ENCODE results near the gene AQP2. TPM values are rescaled to one million over a fixed set of nuclear protein-coding genes. Genes with fewer than 3 reads are reported as not detected.

Gene AQP2
- total and polyA plus RNA-seq, 2 of the 13 experiments (the other 11 are each of a cell fraction or from before 2014, with no cell fraction given) = not detected

- TF ChIP-seq, protein P1, sequence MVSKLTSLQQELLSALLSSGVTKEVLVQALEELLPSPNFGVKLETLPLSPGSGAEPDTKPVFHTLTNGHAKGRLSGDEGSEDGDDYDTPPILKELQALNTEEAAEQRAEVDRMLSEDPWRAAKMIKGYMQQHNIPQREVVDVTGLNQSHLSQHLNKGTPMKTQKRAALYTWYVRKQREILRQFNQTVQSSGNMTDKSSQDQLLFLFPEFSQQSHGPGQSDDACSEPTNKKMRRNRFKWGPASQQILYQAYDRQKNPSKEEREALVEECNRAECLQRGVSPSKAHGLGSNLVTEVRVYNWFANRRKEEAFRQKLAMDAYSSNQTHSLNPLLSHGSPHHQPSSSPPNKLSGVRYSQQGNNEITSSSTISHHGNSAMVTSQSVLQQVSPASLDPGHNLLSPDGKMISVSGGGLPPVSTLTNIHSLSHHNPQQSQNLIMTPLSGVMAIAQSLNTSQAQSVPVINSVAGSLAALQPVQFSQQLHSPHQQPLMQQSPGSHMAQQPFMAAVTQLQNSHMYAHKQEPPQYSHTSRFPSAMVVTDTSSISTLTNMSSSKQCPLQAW (CRISPR knock-in tag; IDR thresholded peaks at IDR 0.05) = peak; percentile 81
- no peak for TF ChIP-seq ZNF282 (IDR thresholded peaks at IDR 0.05; ENCODE audit: partially characterized antibody)
- TF ChIP-seq SPEN (CRISPR knock-in tag; IDR thresholded peaks at IDR 0.05; ENCODE audit: low read depth) = no peak
- no peak for TF ChIP-seq CENPT (CRISPR knock-in tag; IDR thresholded peaks at IDR 0.05; ENCODE audit: low read depth)
- TF ChIP-seq, protein P2, sequence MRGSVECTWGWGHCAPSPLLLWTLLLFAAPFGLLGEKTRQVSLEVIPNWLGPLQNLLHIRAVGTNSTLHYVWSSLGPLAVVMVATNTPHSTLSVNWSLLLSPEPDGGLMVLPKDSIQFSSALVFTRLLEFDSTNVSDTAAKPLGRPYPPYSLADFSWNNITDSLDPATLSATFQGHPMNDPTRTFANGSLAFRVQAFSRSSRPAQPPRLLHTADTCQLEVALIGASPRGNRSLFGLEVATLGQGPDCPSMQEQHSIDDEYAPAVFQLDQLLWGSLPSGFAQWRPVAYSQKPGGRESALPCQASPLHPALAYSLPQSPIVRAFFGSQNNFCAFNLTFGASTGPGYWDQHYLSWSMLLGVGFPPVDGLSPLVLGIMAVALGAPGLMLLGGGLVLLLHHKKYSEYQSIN (CRISPR knock-in tag; IDR thresholded peaks at IDR 0.05; ENCODE audit: borderline replicate concordance) = no peak
- TF ChIP-seq NCOR1 (IDR thresholded peaks at IDR 0.05; ENCODE audit: borderline replicate concordance, low read length) = no peak
- no peak; the same call in 1 of the 2 replicates for TF ChIP-seq NFKB2 (CRISPR knock-in tag; IDR thresholded peaks at IDR 0.05; ENCODE audit: borderline replicate concordance)
- TF ChIP-seq ZNF335 (CRISPR knock-in tag; IDR thresholded peaks at IDR 0.05) = 0 out of 2 replicates have a peak, but pooled peaks have one; percentile 25
- TF ChIP-seq AGO1 (IDR thresholded peaks at IDR 0.05; ENCODE audit: low read depth, low read length, poor library complexity, severe bottlenecking) = peak; percentile 46
- TF ChIP-seq ZBTB39 (CRISPR knock-in tag; IDR thresholded peaks at IDR 0.05) = no peak
- TF ChIP-seq MXD4 (CRISPR knock-in tag; IDR thresholded peaks at IDR 0.05) = no peak
- TF ChIP-seq, protein P3, sequence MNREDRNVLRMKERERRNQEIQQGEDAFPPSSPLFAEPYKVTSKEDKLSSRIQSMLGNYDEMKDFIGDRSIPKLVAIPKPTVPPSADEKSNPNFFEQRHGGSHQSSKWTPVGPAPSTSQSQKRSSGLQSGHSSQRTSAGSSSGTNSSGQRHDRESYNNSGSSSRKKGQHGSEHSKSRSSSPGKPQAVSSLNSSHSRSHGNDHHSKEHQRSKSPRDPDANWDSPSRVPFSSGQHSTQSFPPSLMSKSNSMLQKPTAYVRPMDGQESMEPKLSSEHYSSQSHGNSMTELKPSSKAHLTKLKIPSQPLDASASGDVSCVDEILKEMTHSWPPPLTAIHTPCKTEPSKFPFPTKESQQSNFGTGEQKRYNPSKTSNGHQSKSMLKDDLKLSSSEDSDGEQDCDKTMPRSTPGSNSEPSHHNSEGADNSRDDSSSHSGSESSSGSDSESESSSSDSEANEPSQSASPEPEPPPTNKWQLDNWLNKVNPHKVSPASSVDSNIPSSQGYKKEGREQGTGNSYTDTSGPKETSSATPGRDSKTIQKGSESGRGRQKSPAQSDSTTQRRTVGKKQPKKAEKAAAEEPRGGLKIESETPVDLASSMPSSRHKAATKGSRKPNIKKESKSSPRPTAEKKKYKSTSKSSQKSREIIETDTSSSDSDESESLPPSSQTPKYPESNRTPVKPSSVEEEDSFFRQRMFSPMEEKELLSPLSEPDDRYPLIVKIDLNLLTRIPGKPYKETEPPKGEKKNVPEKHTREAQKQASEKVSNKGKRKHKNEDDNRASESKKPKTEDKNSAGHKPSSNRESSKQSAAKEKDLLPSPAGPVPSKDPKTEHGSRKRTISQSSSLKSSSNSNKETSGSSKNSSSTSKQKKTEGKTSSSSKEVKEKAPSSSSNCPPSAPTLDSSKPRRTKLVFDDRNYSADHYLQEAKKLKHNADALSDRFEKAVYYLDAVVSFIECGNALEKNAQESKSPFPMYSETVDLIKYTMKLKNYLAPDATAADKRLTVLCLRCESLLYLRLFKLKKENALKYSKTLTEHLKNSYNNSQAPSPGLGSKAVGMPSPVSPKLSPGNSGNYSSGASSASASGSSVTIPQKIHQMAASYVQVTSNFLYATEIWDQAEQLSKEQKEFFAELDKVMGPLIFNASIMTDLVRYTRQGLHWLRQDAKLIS (CRISPR knock-in tag; IDR thresholded peaks at IDR 0.05) = no peak
- TF ChIP-seq RXRB (CRISPR knock-in tag; IDR thresholded peaks at IDR 0.05; ENCODE audit: borderline replicate concordance) = peak; percentile 38; the same call in 1 of the 2 replicates
- TF ChIP-seq, protein P4, sequence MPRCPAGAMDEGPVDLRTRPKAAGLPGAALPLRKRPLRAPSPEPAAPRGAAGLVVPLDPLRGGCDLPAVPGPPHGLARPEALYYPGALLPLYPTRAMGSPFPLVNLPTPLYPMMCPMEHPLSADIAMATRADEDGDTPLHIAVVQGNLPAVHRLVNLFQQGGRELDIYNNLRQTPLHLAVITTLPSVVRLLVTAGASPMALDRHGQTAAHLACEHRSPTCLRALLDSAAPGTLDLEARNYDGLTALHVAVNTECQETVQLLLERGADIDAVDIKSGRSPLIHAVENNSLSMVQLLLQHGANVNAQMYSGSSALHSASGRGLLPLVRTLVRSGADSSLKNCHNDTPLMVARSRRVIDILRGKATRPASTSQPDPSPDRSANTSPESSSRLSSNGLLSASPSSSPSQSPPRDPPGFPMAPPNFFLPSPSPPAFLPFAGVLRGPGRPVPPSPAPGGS (CRISPR knock-in tag; IDR thresholded peaks at IDR 0.05) = 0 out of 2 replicates have a peak, but pooled peaks have one; percentile 29
- TF ChIP-seq ZNF251 (CRISPR knock-in tag; IDR thresholded peaks at IDR 0.05) = no peak
- no peak for TF ChIP-seq TBP (CRISPR knock-in tag; IDR thresholded peaks at IDR 0.05)
- no peak for TF ChIP-seq CHCHD3 (CRISPR knock-in tag; IDR thresholded peaks at IDR 0.05)
- TF ChIP-seq ZMYM2 (CRISPR knock-in tag; IDR thresholded peaks at IDR 0.05) = 0 out of 2 replicates have a peak, but pooled peaks have one; percentile 24
Observed at GRCh38 chr12:49967042-49967776, 16.7 kb downstream of the AQP2 start (continued).

Data from HepG2 (cell line).